C4-2B (cell line): ENCODE measurements around the gene IL10RA.

Source experiments
- CTCF ChIP-seq: fragments of 450-650 bp; conservative IDR thresholded peaks from 2 replicates; pipeline ENCODE4 v1.5.1; 2017; ENCODE audit warnings: mild to moderate bottlenecking
- ZFX ChIP-seq: fragments of 450-650 bp; IDR thresholded peaks from 2 replicates; pipeline ENCODE4 v1.6.1; 2017

DNA sequence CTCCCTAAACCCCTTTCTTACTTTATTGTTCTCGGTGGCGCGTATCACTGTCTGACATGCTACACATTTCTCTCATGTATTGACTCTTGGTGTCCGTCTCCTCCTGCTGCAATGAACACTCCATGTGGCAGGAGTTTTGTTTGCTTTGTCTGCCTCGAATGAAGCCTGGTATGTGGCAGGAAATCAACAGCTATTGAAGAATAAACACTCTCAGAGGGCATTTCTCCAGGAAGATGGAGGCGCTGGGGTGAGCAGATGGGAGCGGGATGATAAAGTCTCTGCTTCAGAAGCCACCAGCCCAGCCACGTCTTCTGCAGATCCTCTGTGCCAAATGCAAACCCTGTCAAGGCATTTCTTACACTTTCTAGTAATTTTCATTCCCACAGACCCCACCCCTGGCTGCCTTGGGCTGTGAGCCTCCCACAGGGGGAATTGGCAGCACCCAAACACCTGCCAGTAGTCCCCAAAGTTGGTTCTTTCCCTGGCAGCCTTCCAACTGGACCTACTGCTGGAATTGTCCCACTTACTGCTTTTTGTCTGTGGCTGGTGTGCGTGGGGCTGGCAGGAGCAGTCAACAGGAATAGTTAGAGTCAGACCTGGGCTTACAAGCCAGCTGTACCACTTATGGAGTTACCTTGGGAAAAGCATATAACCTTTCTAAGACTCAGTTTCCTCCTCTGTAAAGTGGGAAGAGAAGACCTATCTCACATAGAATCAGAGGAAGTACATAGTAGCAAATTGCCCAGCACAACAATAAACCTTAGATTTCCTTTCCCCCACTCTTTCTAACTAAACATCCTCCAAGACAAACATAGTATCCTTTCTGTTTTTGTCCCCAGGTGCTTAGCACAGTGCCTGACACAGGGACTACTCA lies 13.3 kb upstream of the IL10RA start:
- TF ChIP-seq CTCF (no peak), ZFX (no peak)
